Measurements from ENCODE around the gene SMIM41. TPM values are rescaled to one million over a fixed set of nuclear protein-coding genes. Genes with fewer than 3 reads are reported as not detected.

The SMIM41 gene
- total RNA-seq, 2 experiments from 2014 or later: not detected

DNA sequence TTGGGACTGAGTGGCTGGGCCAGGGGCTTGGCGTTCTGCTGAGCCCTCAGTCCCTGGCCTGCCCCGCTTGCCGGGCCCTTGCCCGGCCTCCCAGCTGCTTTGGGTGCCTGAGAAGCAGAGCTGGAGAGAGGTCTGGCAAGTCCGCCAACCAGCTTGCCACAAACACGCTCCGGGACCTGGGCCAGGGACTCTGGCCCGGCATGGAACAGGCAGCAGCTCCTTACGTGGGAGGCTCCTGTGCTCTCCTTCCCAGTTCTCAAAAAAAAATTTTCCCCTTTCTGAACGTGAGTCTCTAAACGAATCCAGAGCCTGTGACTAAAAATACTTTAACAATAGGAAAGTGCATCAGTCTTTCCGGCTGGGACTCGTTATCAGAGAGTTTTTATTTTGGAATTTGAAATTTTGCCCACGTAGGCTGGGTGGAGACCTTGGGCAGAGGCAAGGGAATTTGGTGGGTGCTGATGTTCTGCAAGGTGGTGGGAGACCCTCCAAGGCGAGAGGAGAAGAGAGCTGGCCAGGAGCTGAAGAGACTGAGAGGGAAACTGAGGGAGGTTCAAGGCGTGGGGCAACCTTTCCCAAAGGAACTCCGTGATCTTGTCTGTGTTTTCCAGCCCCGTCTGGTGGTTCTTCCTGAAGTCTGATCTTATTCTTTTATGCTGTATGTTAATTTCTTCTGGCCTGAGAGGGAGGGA is 35.1 kb upstream of the SMIM41 start:
- H3K27ac Mint-ChIP-seq: no peak overlapping the region
- no peaks in the 10 kb centered on the region for H3K27me3 Mint-ChIP-seq
- peaks cover 49% of the 10 kb centered on the region for H3K4me1 Mint-ChIP-seq
- no peak overlapping the region for H3K4me3 Mint-ChIP-seq
- peaks cover 31% of the 10 kb centered on the region for H3K36me3 Mint-ChIP-seq
- DNase-seq: no peak
- no peaks in the 10 kb centered on the region for H3K9me3 Mint-ChIP-seq

DNA sequence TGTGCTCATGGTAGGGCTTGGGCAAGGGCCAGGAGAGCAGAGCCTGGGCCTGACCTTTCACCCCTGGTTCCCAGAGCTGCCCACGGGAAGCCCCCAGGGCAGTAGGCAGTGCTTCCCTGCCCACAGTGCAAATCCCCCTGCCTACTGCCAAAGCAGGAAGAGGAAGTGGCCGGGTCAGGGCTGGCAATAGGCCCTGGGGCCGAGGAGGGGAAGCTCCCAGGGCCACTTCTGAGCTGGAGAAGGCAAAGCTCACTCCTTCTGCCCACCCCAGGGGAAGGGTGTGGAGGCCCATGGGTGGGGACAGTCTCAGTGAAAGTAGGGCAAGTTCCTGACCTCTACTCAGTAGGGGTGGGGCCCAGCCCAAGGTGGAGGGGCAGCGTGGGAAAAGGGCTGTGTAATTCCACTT is 33.7 kb upstream of the SMIM41 start:
- Mint-ChIP-seq H3K36me3 (peaks cover 24% of the 10 kb centered on the region), H3K27me3 (no peaks in the 10 kb centered on the region), H3K27ac (no peak overlapping the region), H3K4me1 (peaks cover 46% of the 10 kb centered on the region), H3K9me3 (no peaks in the 10 kb centered on the region), H3K4me3 (no peak overlapping the region)
- no peak for DNase-seq

DNA sequence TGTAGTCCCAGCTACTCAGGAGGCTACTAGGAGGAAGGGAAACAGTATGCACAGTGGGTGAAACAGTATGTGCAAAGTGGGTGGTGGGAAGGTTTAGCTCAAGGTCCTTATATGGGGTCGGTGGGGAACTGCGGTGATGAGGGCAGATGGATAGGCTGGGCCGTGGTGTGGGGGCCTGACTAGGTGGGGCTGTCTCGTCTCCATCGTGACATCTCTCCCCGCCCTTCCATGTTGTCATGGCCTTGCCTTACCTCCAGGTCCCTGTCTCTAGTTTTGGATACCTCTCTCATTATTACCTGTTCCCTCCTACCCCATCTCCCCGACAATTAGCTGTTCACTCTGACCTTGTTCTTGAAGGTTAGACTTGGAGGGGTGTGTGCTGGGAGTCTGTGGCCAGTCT is 32.6 kb upstream of the SMIM41 start:
- no peak for DNase-seq
- Mint-ChIP-seq H3K9me3 (no peaks in the 10 kb centered on the region), H3K27ac (no peak overlapping the region), H3K27me3 (no peaks in the 10 kb centered on the region), H3K4me3 (no peak overlapping the region), H3K36me3 (peaks cover 25% of the 10 kb centered on the region), H3K4me1 (peaks cover 37% of the 10 kb centered on the region)

DNA sequence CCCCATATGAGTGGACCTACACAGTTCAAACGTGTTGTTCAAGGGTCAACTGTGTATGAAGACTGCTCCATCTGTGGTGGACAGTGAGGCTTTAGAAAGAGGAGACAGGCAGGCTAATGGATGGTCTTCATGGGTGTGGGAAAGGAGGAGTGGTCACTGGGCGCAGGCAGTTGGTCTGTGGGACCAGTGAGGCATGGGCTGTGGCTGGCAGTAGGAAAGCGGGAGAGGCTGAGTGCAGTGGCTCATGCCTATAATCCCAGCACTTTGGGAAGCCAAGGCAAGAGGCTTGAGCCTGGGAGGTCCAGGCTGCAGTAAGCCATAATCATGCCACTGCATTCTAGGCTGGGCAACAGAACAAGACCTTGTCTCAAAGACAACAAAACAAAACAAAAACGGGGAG is 30.2 kb upstream of the SMIM41 start:
- H3K4me3 Mint-ChIP-seq: peak overlapping the region; percentile 96
- no peak for DNase-seq
- no peak overlapping the region for H3K27ac Mint-ChIP-seq
- no peaks in the 10 kb centered on the region for H3K9me3 Mint-ChIP-seq
- peaks cover 33% of the 10 kb centered on the region for H3K4me1 Mint-ChIP-seq
- no peaks in the 10 kb centered on the region for H3K27me3 Mint-ChIP-seq
- H3K36me3 Mint-ChIP-seq: peaks cover 32% of the 10 kb centered on the region

DNA sequence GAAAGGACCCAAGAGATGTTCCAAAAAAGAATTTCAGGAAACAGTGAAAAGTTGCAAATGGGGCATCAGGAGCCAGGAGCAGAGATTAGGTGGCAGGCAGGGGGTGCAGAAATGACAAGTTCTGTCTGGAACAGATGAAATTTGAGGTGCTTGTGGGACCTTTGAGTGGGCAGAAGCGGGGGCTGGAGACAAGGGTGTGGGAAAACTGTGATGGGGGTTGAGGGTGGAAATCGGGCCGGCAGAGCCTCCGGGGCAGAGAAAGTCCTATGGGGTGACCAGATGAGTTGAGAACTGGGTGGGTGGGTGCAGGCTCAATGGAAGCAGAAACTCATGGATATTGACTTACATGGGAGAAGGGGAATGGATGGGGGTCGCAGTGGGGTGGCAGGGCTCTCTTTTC is 29.8 kb upstream of the SMIM41 start:
- Mint-ChIP-seq H3K9me3 (no peaks in the 10 kb centered on the region), H3K4me3 (peak overlapping the region; percentile 96), H3K36me3 (peaks cover 30% of the 10 kb centered on the region)

DNA sequence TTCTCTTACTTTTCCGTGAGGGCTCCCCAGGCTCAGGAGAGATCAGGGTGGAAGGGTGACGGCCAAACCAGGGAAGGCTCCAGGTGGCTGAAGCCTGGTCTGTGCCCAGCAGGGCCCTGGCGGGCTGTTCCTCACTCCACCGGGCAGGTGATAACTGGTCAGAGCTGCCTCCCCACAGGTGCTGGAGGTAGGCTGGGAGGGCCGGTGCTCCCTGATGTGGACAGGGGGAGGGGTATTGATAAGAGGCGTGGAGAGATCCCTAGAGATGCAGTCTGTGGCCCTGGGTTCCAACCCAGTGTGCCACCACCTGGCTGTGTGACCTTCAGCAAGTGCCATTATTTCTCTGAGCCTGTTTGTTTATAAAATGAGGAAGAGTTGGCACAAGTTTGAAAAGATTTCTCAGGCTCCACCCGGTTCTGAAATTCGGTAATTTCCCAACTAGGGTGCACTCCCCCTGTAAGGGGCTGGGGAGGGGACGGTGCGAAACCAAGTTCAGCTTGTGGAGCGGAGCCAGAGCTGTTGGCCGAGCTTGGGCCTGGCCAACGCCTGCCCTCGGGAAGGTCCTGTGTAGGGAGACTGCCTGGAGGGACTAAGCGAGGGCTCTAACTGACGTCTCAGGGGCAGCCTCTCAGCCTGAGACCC is 29.3 kb upstream of the SMIM41 start:
- H3K4me3 Mint-ChIP-seq: peak overlapping the region; percentile 96
- H3K4me1 Mint-ChIP-seq: peaks cover 34% of the 10 kb centered on the region
- H3K9me3 Mint-ChIP-seq: no peaks in the 10 kb centered on the region
- no peak for DNase-seq
- H3K27me3 Mint-ChIP-seq: no peaks in the 10 kb centered on the region
- peaks cover 30% of the 10 kb centered on the region for H3K36me3 Mint-ChIP-seq
- peak overlapping the region; percentile 95 for H3K27ac Mint-ChIP-seq

More for the DNA sequence above, 29.8 kb upstream of the SMIM41 start:
- Mint-ChIP-seq H3K4me1 (peaks cover 34% of the 10 kb centered on the region), H3K27ac (peak overlapping the region; percentile 95), H3K27me3 (no peaks in the 10 kb centered on the region)
- no peak for DNase-seq

DNA sequence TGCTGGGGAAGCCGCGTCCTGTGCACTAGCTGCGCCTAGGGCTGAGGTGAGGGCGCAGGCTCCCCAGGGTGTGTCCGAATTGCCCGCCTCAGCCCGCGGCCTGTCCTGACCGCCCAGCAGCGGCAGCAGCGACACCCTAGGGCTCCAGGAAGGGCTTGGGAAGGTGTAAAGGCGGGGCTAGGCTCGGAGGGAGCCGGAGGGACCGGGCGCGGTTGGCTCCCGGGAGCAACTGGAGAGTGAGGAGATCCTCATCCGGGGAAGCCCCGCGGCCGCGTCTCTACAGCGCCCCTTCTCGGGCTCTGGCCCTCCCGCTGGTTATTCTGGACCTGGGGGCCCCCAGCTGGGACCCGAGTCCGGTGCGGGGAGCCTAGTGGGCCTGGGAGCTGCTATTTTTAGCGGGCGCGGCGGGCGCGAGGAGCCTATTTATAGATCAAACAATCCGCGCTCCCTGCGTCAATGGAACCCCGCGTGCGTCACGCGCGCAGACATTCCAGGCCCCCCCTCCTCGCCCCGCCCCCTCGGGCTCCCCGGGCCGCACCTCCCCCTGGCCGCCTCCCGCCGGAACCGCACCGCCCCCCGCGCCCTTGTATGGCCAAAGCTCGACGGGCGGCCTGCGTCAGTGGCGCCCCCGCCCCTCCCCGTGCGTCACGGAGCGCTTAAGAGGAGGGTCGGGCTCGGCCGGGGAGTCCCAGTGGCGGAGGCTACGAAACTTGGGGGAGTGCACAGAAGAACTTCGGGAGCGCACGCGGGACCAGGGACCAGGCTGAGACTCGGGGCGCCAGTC is 28.6 kb upstream of the SMIM41 start, which contains the start of gene NR4A1:
NR4A1 (plus strand) TSS at position 685 of the 784 bp plus-strand sequence. CDS start 2,887 bp downstream, outside the sequence.
- peaks cover 30% of the 10 kb centered on the region for H3K36me3 Mint-ChIP-seq
- peak; percentile 99 for DNase-seq
- H3K4me1 Mint-ChIP-seq: peaks cover 28% of the 10 kb centered on the region
- H3K27me3 Mint-ChIP-seq: no peaks in the 10 kb centered on the region
- peak within 1 kb of the TSS; percentile 96 for H3K4me3 Mint-ChIP-seq
- peak within 1 kb of the TSS; percentile 95 for H3K27ac Mint-ChIP-seq
- no peaks in the 10 kb centered on the region for H3K9me3 Mint-ChIP-seq

DNA sequence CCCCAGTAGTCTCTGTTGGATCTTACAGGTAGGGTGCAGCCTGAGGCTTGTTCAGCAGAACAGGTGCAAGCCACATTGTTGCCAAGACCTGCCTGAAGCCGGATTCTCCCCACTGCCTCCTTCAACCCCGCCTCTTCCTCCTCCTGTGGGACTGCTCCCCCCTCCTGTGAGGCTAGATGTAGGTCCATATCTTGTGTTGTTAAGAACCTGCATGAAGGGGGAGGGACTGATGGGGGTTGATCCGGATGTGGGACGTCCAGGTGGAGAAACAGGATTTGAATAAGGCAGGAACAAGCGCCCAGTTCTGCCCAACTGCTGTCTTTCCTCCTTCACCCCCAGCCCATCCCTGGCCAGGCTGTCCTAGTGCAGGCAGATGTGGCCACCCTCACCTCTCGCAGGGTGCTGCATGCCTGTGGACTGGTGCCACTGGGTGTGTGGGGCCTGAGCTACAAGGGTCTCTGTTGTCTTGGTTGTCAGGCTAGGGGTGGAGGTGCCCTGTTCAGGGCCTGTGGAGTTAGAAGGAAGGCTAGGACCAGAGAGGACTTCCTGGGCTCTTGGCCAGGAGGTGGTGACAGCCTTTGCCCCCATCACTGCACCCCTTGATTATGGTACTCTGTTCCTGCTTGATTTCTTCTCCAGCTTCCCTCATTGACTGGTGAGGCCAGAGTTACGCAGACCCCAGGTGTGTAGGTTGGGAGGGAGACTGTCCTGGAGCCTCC is 26.9 kb upstream of the SMIM41 start:
- H3K27ac Mint-ChIP-seq: peak overlapping the region; percentile 95
- peak overlapping the region; percentile 96 for H3K4me3 Mint-ChIP-seq

DNA sequence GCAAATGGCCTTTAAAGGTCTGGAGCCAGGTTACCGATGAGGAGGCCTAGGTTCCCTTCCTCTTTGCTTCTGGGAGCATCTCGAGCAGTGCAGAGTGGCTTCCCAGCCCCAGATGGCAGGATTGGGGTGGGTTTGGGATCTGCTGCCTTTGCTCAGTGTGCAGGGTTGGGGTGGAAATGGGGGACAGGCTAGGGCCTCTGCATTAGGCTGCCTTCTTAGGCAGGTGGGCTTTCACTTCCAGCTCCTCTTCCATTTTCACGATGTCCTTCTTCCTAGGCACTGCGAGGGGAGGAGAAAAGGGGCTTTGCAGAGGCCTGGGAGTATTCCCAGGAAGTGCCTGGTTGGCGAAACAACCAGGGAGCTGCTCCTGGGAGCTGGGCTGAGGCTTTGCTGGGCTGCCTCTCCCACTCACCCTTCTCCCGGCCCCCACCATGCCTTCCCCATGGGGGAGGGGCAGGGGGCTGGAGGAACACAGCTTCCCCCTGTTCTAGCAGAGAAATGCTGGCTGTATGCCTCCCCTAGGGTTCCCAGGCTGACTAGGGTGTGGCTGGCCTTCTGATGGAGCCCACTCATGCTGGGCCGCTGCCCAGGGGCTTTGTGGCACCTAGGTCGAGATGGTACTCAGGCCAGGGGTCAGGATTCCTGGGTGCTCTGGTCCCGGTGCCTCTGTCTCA is 25.8 kb upstream of the SMIM41 start:
- H3K9me3 Mint-ChIP-seq: no peaks in the 10 kb centered on the region
- H3K27me3 Mint-ChIP-seq: no peaks in the 10 kb centered on the region
- peaks cover 26% of the 10 kb centered on the region for H3K4me1 Mint-ChIP-seq
- no peak for DNase-seq
- H3K27ac Mint-ChIP-seq: no peak overlapping the region
- H3K36me3 Mint-ChIP-seq: peaks cover 34% of the 10 kb centered on the region
- peak overlapping the region; percentile 96 for H3K4me3 Mint-ChIP-seq

More for the DNA sequence above, 26.9 kb upstream of the SMIM41 start:
- no peaks in the 10 kb centered on the region for H3K27me3 Mint-ChIP-seq
- no peak for DNase-seq
- H3K36me3 Mint-ChIP-seq: peaks cover 36% of the 10 kb centered on the region
- no peaks in the 10 kb centered on the region for H3K9me3 Mint-ChIP-seq
- H3K4me1 Mint-ChIP-seq: peaks cover 28% of the 10 kb centered on the region

DNA sequence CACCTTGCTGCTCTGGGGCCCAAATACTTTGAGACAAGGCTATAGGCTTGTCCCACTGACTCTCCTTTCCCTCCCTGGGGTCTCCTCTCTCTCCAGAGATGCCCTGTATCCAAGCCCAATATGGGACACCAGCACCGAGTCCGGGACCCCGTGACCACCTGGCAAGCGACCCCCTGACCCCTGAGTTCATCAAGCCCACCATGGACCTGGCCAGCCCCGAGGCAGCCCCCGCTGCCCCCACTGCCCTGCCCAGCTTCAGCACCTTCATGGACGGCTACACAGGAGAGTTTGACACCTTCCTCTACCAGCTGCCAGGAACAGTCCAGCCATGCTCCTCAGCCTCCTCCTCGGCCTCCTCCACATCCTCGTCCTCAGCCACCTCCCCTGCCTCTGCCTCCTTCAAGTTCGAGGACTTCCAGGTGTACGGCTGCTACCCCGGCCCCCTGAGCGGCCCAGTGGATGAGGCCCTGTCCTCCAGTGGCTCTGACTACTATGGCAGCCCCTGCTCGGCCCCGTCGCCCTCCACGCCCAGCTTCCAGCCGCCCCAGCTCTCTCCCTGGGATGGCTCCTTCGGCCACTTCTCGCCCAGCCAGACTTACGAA is 25.2 kb upstream of the SMIM41 start:
- H3K9me3 Mint-ChIP-seq: no peaks in the 10 kb centered on the region
- H3K4me1 Mint-ChIP-seq: peaks cover 24% of the 10 kb centered on the region
- H3K4me3 Mint-ChIP-seq: peak overlapping the region; percentile 47
- H3K27me3 Mint-ChIP-seq: no peaks in the 10 kb centered on the region
- DNase-seq: no peak
- peaks cover 34% of the 10 kb centered on the region for H3K36me3 Mint-ChIP-seq
- H3K27ac Mint-ChIP-seq: no peak overlapping the region

DNA sequence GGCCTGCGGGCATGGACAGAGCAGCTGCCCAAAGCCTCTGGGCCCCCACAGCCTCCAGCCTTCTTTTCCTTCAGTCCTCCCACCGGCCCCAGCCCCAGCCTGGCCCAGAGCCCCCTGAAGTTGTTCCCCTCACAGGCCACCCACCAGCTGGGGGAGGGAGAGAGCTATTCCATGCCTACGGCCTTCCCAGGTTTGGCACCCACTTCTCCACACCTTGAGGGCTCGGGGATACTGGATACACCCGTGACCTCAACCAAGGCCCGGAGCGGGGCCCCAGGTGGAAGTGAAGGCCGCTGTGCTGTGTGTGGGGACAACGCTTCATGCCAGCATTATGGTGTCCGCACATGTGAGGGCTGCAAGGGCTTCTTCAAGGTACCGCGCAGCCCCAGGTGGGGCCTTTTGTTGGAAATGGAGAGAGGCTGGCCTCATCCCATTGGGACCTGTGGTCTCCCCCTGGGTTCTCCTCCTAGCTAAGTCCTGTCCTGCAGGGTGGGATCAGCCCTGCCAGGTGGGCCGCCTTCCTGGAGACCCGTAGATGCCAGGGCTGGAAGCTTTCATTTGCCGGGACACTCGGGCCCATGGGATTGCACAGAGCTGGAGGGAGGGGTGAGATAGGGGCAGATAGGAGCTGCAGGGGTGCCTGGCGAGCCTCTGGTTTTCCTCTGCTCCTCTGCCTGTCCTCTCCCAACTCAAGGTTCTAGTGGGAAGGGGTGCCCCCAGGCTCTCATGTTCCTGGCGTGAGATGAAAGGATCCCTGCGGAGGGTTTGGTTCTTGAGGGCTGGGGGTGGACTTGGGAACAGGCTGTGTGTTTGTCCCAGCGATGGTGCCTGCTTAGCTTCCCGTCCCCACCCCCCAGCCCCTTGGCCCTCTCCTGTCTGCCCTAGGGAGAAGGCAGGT is 24.4 kb upstream of the SMIM41 start:
- no peak overlapping the region for H3K27ac Mint-ChIP-seq
- H3K4me3 Mint-ChIP-seq: no peak overlapping the region
- peaks cover 37% of the 10 kb centered on the region for H3K36me3 Mint-ChIP-seq
- no peaks in the 10 kb centered on the region for H3K27me3 Mint-ChIP-seq
- no peaks in the 10 kb centered on the region for H3K9me3 Mint-ChIP-seq
- H3K4me1 Mint-ChIP-seq: peaks cover 16% of the 10 kb centered on the region
- no peak for DNase-seq

DNA sequence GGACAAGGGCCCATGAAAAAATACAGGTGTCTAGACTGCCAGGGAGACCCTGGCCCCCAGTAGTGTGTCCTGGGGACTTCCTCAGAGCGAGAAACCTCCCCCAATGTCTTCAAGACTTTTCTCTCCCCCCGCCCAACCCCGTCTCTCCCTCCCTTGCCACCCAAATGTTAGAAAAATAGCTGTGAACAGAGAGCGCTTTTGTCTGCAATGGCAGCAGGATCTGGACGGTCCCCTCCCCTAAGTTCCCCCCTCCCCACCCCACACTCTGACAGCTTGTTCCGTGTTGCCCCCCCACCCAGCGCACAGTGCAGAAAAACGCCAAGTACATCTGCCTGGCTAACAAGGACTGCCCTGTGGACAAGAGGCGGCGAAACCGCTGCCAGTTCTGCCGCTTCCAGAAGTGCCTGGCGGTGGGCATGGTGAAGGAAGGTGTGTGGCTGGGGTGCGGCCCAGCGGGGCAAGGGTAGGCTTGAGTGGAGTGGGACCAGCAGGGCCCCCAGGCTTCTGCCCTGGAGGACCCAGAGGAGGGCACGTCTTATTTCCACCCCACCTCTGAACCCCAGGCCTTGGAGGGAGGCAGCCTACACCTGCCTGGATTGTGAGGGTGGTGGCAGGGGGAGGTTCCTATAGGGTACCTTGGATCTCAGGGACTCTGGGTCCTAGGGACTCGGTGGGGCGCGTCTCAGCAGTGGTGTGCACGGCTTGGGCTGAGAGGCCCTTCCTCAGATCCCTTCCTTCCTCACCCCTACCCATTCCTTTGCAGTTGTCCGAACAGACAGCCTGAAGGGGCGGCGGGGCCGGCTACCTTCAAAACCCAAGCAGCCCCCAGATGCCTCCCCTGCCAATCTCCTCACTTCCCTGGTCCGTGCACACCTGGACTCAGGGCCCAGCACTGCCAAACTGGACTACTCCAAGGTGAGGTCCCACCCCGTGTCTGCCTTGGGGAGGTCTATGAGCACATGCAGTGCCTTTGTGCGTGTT is 23.5 kb upstream of the SMIM41 start:
- Mint-ChIP-seq H3K36me3 (peaks cover 37% of the 10 kb centered on the region), H3K27me3 (no peaks in the 10 kb centered on the region), H3K9me3 (no peaks in the 10 kb centered on the region), H3K4me1 (peaks cover 12% of the 10 kb centered on the region), H3K27ac (no peak overlapping the region), H3K4me3 (no peak overlapping the region)
- DNase-seq: no peak

Data from activated naive CD8-positive, alpha-beta T cell treated with anti-CD3 and anti-CD28 coated beads for 36 hours (primary cell).